Activated CD4-positive, alpha-beta T cell treated with anti-CD3 and anti-CD28 coated beads, Interleukin-2, amount 50 U/mL, for 4 hours (primary cell): ENCODE data around the gene MAGI1.

ENCODE experiments used
- DNase-seq, 2 experiments: peaks; one replicate each; pipeline ENCODE4 v3.0.0-alpha.2; 2020

The MAGI1 gene

DNA sequence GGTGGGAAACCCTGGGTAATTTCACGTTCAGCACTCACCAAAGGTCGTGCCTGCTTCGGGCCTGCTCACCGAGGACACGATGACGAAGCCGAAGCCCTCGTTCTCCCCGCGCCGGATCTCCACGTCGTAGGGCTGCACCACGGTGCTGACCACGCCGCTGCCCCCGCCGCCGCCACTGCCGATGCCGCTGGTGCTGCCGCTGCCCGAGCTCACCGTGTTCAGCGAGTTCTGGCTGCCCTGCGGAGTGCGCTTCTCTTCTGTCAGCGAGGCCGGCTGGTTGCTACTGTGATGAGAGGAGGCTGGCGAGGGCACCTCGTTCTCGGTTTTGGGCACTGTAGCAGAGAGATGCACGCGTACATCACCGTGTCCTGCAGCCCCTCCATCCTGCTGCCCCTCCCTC lies 659.5 kb downstream of the MAGI1 start:
- no peak for DNase-seq

DNA sequence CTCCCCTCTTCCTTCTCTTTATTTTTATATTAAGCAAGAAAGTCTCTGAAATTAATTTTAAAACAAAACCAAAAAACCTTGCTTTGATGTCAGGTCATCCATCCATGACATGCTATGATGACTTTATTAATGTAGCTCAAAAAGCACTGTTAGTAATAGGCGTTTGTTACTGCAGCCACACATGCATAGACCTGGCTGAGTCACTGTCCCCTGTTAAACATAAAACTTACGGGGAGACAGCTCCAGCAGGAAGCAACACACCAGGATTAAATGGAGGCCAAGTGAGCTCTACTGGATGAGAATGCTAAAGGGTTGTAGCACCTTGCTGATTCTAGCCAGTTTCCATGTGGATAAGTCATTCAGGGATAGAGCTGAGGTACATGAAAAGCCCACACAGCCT lies 661.1 kb downstream of the MAGI1 start:
- DNase-seq = no peak

DNA sequence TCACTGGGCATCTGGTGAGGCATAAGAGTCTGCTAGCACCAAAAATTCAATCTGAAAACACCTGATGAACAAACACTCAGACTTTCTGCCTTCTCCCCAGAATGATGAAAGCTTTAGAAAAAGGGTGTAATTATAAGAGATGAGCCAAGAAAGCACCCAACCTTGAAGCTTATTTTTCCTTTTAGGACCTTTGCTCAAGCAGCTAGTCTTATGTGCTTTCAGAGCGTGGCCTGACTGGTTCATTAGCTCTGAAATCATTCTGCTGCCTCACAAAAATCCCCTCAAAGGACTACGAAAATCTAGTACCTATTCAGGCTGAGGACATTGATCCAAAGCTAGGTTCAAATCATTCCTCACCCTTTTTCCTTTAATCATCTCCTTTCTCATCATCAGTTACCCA lies 662.3 kb downstream of the MAGI1 start:
- DNase-seq = no peak

GRCh38 chr3:65371053-65371452 lies 667.7 kb downstream of the MAGI1 start:
- no peak for DNase-seq

- DNase-seq = no peak
Observed at GRCh38 chr3:65368866-65369265, 669.9 kb downstream of the MAGI1 start.

DNA sequence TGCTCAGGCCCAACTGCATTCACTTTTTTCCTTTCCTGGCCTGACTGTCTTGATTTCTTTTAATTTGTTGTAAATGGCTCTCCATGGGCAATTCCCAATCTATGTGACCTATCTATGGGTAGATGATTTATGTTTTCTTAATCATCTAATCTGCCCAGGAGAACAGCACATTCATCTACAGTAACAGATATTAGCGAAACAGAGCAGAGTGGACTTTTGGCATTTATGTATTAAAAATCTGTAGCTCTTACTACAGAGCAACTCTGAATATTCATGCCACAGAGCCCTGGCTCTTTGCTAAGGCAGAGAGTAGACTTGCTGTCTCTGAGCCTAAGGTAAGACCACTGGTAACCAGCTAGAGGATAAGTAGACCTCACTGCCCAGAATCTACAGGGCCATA lies 676.0 kb downstream of the MAGI1 start:
- no peak for DNase-seq

DNA sequence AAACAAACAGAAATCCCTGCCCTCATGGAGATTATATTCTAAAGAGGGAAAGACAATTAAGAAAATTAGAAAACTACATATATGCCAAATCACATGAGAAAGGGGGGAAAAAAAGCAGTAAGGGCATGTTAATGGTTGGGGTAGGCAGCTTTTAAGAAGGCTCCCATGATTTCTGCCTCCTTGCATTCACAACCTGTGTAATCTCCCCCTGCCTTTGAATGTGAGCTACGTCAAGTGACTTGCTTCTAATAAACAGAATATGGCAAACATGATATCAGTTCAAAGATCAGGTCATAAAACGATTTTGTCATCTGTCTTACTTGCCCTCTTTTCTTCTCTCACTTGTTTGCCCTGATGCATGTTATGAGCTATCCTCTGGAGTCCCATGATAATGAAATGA lies 677.3 kb downstream of the MAGI1 start:
- DNase-seq = no peak

DNA sequence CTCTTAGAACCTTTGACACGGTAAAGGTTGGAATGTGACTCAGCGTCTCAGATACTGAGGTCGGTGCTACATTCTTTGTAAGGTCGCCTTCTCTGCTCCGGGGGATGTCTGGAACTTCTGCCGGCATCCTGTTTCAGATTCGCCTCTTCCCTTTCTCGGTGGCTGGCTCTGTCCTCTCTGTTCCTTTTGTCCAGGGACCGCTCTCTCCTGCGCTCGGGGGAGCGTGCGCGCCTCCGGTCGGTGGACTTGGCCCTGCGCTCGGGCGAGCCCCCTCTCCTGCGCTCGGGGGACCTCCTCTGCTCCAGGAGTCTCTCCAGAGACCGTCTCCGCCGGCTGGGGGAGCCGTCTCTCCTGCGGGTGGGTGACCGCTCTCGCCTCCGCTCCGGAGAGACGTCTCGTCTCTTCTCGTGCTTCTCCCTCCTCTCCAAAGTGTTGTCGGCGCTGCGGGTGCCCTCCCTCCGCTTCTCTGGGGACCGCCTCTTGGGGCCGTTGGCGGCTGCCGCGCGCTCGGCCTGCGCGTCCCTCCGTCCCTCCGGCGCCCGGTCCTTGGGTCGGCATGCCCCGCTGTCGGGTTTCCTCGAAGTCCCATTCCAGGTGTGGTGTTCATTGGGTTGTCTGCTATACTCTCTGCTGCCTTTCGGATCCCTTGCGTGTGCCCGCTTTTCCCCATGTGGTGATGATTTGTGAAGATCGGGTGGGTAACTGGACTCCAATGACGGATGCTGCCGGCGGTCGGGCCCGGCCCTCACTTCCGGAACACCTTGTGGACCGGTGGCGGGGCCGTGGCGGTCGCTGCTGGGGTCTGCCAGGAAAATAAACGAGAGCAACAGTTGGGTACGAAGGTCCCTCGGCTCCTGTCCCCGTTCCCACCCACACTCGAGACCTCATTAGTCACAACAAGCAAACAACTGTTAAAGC lies 682.1 kb downstream of the MAGI1 start:
- no peak for DNase-seq

- no peak for DNase-seq
Observed at GRCh38 chr3:65354880-65355279, 683.8 kb downstream of the MAGI1 start.

- DNase-seq = no peak
Observed at GRCh38 chr3:65352951-65353350, 685.8 kb downstream of the MAGI1 start.

GRCh38 chr3:65351753-65352152 lies 687.0 kb downstream of the MAGI1 start:
- DNase-seq = no peak

GRCh38 chr3:65350801-65351476 lies 687.8 kb downstream of the MAGI1 start:
- no peak for DNase-seq

DNA sequence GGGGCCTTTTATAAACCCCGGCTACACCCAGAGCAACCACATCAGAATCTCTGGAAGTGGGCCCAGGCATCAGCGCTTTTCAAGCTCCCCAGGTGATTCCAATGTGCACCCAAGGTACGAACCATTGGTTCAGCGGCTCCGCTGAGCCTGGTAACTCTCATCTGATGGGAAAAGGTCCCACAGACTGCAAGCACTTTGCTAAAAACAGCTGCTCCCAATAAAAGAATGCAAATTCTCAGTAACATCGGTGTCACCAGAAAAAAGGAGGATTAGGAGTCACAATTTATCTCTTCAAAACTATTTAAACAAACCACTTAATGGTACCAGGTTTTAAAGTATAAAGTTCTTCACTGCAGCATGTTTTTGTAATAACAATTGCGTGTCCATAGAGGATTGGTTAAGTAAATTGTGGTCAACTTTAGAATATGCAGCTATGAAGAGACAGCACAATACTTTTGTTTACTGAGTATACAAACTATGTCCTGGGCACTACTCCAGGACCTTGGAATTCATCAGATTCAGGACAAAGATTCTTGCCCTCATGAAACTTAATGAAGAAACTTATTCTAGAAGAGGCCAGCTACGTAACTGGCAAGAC lies 690.2 kb downstream of the MAGI1 start:
- DNase-seq = no peak

GRCh38 chr3:65347166-65347565 lies 691.6 kb downstream of the MAGI1 start:
- DNase-seq = no peak

DNA sequence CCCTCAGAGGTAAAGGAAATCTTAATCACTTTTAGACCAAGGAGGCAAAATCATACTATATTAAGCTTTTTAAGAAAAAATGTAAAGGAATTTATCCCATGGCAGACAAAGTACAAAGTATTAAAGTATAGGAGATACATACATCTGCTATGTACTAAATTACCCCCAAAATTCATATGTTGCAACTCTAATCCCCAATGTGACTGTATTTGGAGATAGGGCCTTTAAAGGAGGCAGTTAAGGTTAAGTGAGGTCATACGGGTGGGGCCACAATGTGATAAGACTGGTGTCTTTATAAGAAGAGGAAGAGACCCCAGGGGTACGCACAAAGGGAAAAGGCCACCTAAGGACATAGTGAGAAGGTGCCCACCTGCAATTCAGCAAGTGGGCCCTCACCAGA lies 693.9 kb downstream of the MAGI1 start:
- no peak for DNase-seq

- no peak for DNase-seq
Observed at GRCh38 chr3:65344444-65344843, 694.3 kb downstream of the MAGI1 start.

DNA sequence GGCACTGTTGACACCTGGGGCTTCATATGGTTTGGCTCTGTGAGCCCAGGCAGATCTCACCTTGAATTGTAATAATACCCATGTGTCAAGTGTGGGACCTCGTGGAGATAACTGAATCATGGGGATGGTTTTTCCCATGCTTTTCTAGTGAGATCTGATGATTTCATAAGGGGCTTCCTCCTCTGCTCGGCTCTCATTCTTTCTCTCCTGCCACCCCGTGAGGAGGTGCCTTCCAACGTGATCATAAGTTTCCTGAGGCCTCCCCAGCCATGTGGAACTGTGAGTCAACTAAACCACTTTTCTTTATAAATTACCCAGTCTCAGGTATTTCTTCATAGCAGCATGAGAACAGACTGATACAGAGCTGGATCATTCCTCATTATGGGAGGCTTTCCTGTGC lies 695.0 kb downstream of the MAGI1 start:
- no peak for DNase-seq

- no peak for DNase-seq
Observed at GRCh38 chr3:65343026-65343425, 695.7 kb downstream of the MAGI1 start.

GRCh38 chr3:65342084-65342683 lies 696.5 kb downstream of the MAGI1 start:
- no peak for DNase-seq

DNA sequence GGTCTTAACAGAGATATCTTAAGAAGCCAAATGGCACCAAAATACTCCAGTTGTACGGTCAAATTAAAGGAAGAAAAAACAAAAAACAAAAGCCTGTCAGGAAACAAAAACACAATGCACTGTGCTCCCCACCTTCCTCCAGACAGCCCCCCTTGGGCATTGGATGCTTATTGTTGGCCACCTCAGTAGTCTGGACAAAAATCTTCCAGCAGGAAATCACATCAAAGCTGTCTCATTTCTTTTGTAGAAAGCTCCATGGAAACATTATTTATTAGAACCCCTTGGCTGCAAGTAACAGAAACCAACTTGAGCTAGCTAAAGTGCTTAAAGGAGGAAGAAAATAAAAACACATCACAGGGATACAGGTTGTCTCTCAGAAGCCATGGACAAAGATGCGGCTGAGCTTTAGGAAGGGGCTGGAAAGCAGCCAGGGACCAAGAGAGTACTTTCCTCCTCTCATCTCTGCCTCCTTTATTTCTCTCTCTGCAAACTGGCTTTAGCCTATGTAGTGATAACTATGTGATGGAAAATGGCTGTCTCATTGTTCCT lies 699.5 kb downstream of the MAGI1 start:
- DNase-seq = no peak

DNA sequence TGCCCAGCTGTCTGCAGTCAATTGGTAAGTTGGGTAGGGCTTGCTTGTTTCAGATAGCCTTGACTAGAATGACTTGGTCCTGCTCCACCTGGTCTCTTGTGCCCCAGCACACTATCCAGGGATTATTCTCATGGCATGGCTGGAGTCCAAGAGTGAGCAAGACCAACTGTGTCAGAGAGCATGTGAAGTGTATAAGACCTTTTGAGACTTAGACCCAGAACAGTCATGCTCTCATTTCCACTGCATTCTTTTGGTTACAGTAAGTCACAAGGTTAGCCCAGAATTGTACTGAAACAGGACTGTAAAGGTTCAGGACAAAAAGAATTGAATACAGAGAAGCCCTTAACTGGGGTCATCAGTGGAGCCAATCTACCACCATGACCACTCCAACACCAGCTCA lies 700.1 kb downstream of the MAGI1 start:
- DNase-seq = no peak

GRCh38 chr3:65335587-65335986 lies 703.1 kb downstream of the MAGI1 start:
- DNase-seq = no peak

- DNase-seq = no peak
Observed at GRCh38 chr3:65334045-65334665, 704.6 kb downstream of the MAGI1 start.
